Measurements from ENCODE around the gene PRR16.

Gene PRR16

GRCh38 chr5:120512791-120513650, 48.9 kb downstream of the PRR16 start:
- TF ChIP-seq FOXP2 (optimal IDR thresholded peaks at IDR 0.05; ENCODE audit: borderline replicate concordance, extremely low read depth, extremely low read length, insufficient read depth) (no peak), TAF1 (IDR thresholded peaks at IDR 0.05; ENCODE audit: borderline replicate concordance, insufficient read depth, low read length) (no peak), POLR2AphosphoS5 (IDR thresholded peaks at IDR 0.05; ENCODE audit: low read depth, low read length) (no peak), SIN3A (IDR thresholded peaks at IDR 0.05; ENCODE audit: borderline replicate concordance, insufficient read depth, low read length) (no peak), REST (IDR thresholded peaks at IDR 0.05; ENCODE audit: insufficient read depth in 1 of 2, low read depth in 2 of 2, low read length in 2 of 2) (no peak)

GRCh38 chr5:120516805-120517204, 52.7 kb downstream of the PRR16 start:
- TF ChIP-seq SIN3A (IDR thresholded peaks at IDR 0.05; ENCODE audit: borderline replicate concordance, insufficient read depth, low read length), result no peak
- no peak for TF ChIP-seq POLR2AphosphoS5 (IDR thresholded peaks at IDR 0.05; ENCODE audit: low read depth, low read length)
- no peak for TF ChIP-seq FOXP2 (optimal IDR thresholded peaks at IDR 0.05; ENCODE audit: borderline replicate concordance, extremely low read depth, extremely low read length, insufficient read depth)
- no peak for TF ChIP-seq REST (IDR thresholded peaks at IDR 0.05; ENCODE audit: insufficient read depth in 1 of 2, low read depth in 2 of 2, low read length in 2 of 2)
- TF ChIP-seq TAF1 (IDR thresholded peaks at IDR 0.05; ENCODE audit: borderline replicate concordance, insufficient read depth, low read length), result no peak

- no peak for TF ChIP-seq TAF1 (IDR thresholded peaks at IDR 0.05; ENCODE audit: borderline replicate concordance, insufficient read depth, low read length)
Measured at GRCh38 chr5:120517607-120518252, 53.6 kb downstream of the PRR16 start.

- TF ChIP-seq REST (IDR thresholded peaks at IDR 0.05; ENCODE audit: insufficient read depth in 1 of 2, low read depth in 2 of 2, low read length in 2 of 2) (no peak), SIN3A (IDR thresholded peaks at IDR 0.05; ENCODE audit: borderline replicate concordance, insufficient read depth, low read length) (no peak), POLR2AphosphoS5 (IDR thresholded peaks at IDR 0.05; ENCODE audit: low read depth, low read length) (no peak), FOXP2 (optimal IDR thresholded peaks at IDR 0.05; ENCODE audit: borderline replicate concordance, extremely low read depth, extremely low read length, insufficient read depth) (no peak), TAF1 (IDR thresholded peaks at IDR 0.05; ENCODE audit: borderline replicate concordance, insufficient read depth, low read length) (no peak)
Measured at GRCh38 chr5:120518581-120518980, 54.5 kb downstream of the PRR16 start.

GRCh38 chr5:120527251-120527650, 63.2 kb downstream of the PRR16 start:
- TF ChIP-seq REST (IDR thresholded peaks at IDR 0.05; ENCODE audit: insufficient read depth in 1 of 2, low read depth in 2 of 2, low read length in 2 of 2) (no peak), TAF1 (IDR thresholded peaks at IDR 0.05; ENCODE audit: borderline replicate concordance, insufficient read depth, low read length) (no peak), SIN3A (IDR thresholded peaks at IDR 0.05; ENCODE audit: borderline replicate concordance, insufficient read depth, low read length) (no peak), POLR2AphosphoS5 (IDR thresholded peaks at IDR 0.05; ENCODE audit: low read depth, low read length) (no peak), FOXP2 (optimal IDR thresholded peaks at IDR 0.05; ENCODE audit: borderline replicate concordance, extremely low read depth, extremely low read length, insufficient read depth) (no peak)
